IPS-20b (cell line): ENCODE results near the gene FXYD1.

ENCODE experiments used
- H3K27ac ChIP-seq: one replicate; pipeline ENCODE4 v1.5.1; 2013; ENCODE audit warnings: low read length
- H3K27me3 ChIP-seq: 2 replicates; pipeline ENCODE4 v1.6.1; 2013; ENCODE audit warnings: mild to moderate bottlenecking, low read length, inconsistent platforms; ENCODE audit not compliant: insufficient read depth
- H3K36me3 ChIP-seq: 2 replicates; pipeline ENCODE4 v1.6.1; 2013; ENCODE audit warnings: low read depth, mild to moderate bottlenecking, inconsistent platforms, low read length, moderate library complexity; ENCODE audit not compliant: insufficient read depth
- H3K4me1 ChIP-seq: 2 replicates; pipeline ENCODE4 v1.6.1; 2013; ENCODE audit warnings: mild to moderate bottlenecking, control low read depth, inconsistent platforms, low read length, moderate library complexity; ENCODE audit not compliant: insufficient read depth
- H3K4me3 ChIP-seq: 2 replicates; pipeline ENCODE4 v1.5.1; 2013; ENCODE audit warnings: mild to moderate bottlenecking, low read length, inconsistent platforms
- H3K9ac ChIP-seq: 2 replicates; pipeline ENCODE4 v1.6.1; 2013; ENCODE audit warnings: low read depth, mild to moderate bottlenecking, inconsistent platforms, low read length, moderate library complexity
- H3K9me3 ChIP-seq: 2 replicates; pipeline ENCODE4 v1.6.1; 2013; ENCODE audit warnings: mild to moderate bottlenecking, low read depth, low read length, inconsistent platforms; ENCODE audit not compliant: insufficient read depth

FXYD1 gene

GRCh38 chr19:35109395-35110112 is 29.1 kb upstream of the FXYD1 start:
- no peaks in the 10 kb centered on the region for H3K36me3 ChIP-seq
- H3K9ac ChIP-seq = no peak overlapping the region
- no peak overlapping the region for H3K27ac ChIP-seq
- H3K9me3 ChIP-seq = no peaks in the 10 kb centered on the region
- no peaks in the 10 kb centered on the region for H3K27me3 ChIP-seq
- H3K4me1 ChIP-seq = no peaks in the 10 kb centered on the region; the same call in 1 of the 2 replicates
- H3K4me3 ChIP-seq = no peak overlapping the region

- Histone ChIP-seq H3K36me3 (no peaks in the 10 kb centered on the region), H3K27me3 (no peaks in the 10 kb centered on the region), H3K4me1 (peaks cover 5% of the 10 kb centered on the region; the same call in 1 of the 2 replicates), H3K4me3 (no peak overlapping the region), H3K9ac (no peak overlapping the region), H3K9me3 (no peaks in the 10 kb centered on the region), H3K27ac (no peak overlapping the region)
These were observed 27.6 kb upstream of the FXYD1 start for GRCh38 chr19:35110974-35111373.

GRCh38 chr19:35112995-35113688 is 25.5 kb upstream of the FXYD1 start:
- Histone ChIP-seq H3K4me3 (no peak overlapping the region), H3K36me3 (no peaks in the 10 kb centered on the region), H3K9me3 (no peaks in the 10 kb centered on the region), H3K9ac (no peak overlapping the region), H3K27me3 (no peaks in the 10 kb centered on the region; the same call in 1 of the 2 replicates), H3K4me1 (peaks cover 5% of the 10 kb centered on the region; the same call in 1 of the 2 replicates), H3K27ac (no peak overlapping the region)

- Histone ChIP-seq H3K27me3 (no peaks in the 10 kb centered on the region; the same call in 1 of the 2 replicates), H3K9me3 (no peaks in the 10 kb centered on the region), H3K4me1 (peaks cover 5% of the 10 kb centered on the region; the same call in 1 of the 2 replicates), H3K4me3 (peak overlapping the region; percentile 67), H3K27ac (no peak overlapping the region), H3K36me3 (no peaks in the 10 kb centered on the region), H3K9ac (no peak overlapping the region)
These were observed 24.1 kb upstream of the FXYD1 start for GRCh38 chr19:35114353-35115176.

- no peak within 1 kb of the TSS for H3K27ac ChIP-seq
- peaks cover 5% of the 10 kb centered on the region; the same call in 1 of the 2 replicates for H3K4me1 ChIP-seq
- H3K27me3 ChIP-seq = no peaks in the 10 kb centered on the region; the same call in 1 of the 2 replicates
- peak within 1 kb of the TSS; percentile 67 for H3K4me3 ChIP-seq
- H3K9ac ChIP-seq = no peak within 1 kb of the TSS
- H3K36me3 ChIP-seq = no peaks in the 10 kb centered on the region
- no peaks in the 10 kb centered on the region for H3K9me3 ChIP-seq
These were observed 23.3 kb upstream of the FXYD1 start, which contains the start of gene FXYD3 for GRCh38 chr19:35115177-35115951. TSS of gene FXYD3 (plus strand) at chr19:35115823. CDS start at chr19:35119377, 3,554 bp downstream.

- Histone ChIP-seq H3K4me1 (peaks cover 5% of the 10 kb centered on the region; the same call in 1 of the 2 replicates), H3K27ac (no peak overlapping the region), H3K27me3 (no peaks in the 10 kb centered on the region; the same call in 1 of the 2 replicates), H3K4me3 (no peak overlapping the region), H3K36me3 (no peaks in the 10 kb centered on the region), H3K9me3 (no peaks in the 10 kb centered on the region), H3K9ac (no peak overlapping the region)
These were observed 22.4 kb upstream of the FXYD1 start for GRCh38 chr19:35116072-35116801.

GRCh38 chr19:35117116-35117515 is 21.5 kb upstream of the FXYD1 start:
- no peaks in the 10 kb centered on the region for H3K36me3 ChIP-seq
- no peak overlapping the region for H3K4me3 ChIP-seq
- H3K9me3 ChIP-seq = no peaks in the 10 kb centered on the region
- H3K27me3 ChIP-seq = no peaks in the 10 kb centered on the region; the same call in 1 of the 2 replicates
- no peak overlapping the region for H3K27ac ChIP-seq
- H3K4me1 ChIP-seq = peaks cover 5% of the 10 kb centered on the region; the same call in 1 of the 2 replicates
- H3K9ac ChIP-seq = no peak overlapping the region

- peaks cover 6% of the 10 kb centered on the region; the same call in 1 of the 2 replicates for H3K4me1 ChIP-seq
- H3K36me3 ChIP-seq = no peaks in the 10 kb centered on the region
- H3K4me3 ChIP-seq = no peak overlapping the region
- H3K27me3 ChIP-seq = no peaks in the 10 kb centered on the region; the same call in 1 of the 2 replicates
- no peaks in the 10 kb centered on the region for H3K9me3 ChIP-seq
- H3K9ac ChIP-seq = no peak overlapping the region
- H3K27ac ChIP-seq = no peak overlapping the region
These were observed 20.8 kb upstream of the FXYD1 start for GRCh38 chr19:35117799-35118198.

- Histone ChIP-seq H3K9ac (no peak overlapping the region), H3K9me3 (no peaks in the 10 kb centered on the region), H3K4me1 (peaks cover 12% of the 10 kb centered on the region; the same call in 1 of the 2 replicates), H3K27ac (no peak overlapping the region), H3K27me3 (no peaks in the 10 kb centered on the region; the same call in 1 of the 2 replicates), H3K36me3 (no peaks in the 10 kb centered on the region), H3K4me3 (no peak overlapping the region)
These were observed 20.2 kb upstream of the FXYD1 start for GRCh38 chr19:35118268-35119020.

- H3K27ac ChIP-seq = no peak overlapping the region
- no peaks in the 10 kb centered on the region; the same call in 1 of the 2 replicates for H3K27me3 ChIP-seq
- no peaks in the 10 kb centered on the region for H3K36me3 ChIP-seq
- H3K4me1 ChIP-seq = peaks cover 16% of the 10 kb centered on the region; the same call in 1 of the 2 replicates
- no peaks in the 10 kb centered on the region for H3K9me3 ChIP-seq
- no peak overlapping the region for H3K4me3 ChIP-seq
- no peak overlapping the region for H3K9ac ChIP-seq
These were observed 19.5 kb upstream of the FXYD1 start for GRCh38 chr19:35119091-35119490.
